ENCODE data around the gene CTNND1.

CTNND1 gene

DNA sequence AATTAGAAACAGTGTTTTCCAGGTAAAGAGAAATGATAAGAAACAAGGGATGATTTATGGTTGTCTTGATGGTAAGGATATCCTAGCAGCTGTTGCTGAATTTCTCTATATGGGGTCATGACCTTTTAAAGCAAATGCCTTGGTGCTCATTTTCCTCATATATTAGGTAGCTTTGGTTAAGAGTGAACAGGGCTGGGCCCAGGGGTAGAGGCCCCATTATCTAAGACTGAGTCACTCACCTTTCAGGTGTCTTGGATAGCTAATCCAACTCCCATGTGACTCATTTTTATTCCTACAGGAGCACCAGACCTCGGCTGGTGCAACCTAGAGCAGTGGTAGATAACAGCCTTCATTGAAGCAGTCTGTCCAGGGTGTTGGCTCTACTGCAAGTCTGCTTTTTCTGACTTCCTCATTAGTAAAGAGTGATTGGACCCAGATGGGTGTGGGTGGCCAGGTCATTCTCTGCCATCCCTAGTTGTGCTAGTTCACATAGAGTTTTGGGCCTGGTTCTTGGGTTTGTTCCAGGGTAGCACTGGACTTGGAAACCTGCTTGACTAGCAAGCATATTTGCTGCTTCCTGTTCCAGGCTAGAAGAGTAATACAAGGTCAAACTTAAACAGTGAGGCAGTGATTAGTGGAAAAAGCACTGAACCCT lies 37.4 kb downstream of the CTNND1 start:
- TF ChIP-seq, protein P1, sequence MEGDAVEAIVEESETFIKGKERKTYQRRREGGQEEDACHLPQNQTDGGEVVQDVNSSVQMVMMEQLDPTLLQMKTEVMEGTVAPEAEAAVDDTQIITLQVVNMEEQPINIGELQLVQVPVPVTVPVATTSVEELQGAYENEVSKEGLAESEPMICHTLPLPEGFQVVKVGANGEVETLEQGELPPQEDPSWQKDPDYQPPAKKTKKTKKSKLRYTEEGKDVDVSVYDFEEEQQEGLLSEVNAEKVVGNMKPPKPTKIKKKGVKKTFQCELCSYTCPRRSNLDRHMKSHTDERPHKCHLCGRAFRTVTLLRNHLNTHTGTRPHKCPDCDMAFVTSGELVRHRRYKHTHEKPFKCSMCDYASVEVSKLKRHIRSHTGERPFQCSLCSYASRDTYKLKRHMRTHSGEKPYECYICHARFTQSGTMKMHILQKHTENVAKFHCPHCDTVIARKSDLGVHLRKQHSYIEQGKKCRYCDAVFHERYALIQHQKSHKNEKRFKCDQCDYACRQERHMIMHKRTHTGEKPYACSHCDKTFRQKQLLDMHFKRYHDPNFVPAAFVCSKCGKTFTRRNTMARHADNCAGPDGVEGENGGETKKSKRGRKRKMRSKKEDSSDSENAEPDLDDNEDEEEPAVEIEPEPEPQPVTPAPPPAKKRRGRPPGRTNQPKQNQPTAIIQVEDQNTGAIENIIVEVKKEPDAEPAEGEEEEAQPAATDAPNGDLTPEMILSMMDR (IDR thresholded peaks at IDR 0.05; ENCODE audit: insufficient read depth, low read depth, low read length, missing control alignments) = no peak
- no peak for DNase-seq (ENCODE audit: low read depth)
- H3K4me3 ChIP-seq (ENCODE audit: low read depth, low read length) = no peak overlapping the region

DNA sequence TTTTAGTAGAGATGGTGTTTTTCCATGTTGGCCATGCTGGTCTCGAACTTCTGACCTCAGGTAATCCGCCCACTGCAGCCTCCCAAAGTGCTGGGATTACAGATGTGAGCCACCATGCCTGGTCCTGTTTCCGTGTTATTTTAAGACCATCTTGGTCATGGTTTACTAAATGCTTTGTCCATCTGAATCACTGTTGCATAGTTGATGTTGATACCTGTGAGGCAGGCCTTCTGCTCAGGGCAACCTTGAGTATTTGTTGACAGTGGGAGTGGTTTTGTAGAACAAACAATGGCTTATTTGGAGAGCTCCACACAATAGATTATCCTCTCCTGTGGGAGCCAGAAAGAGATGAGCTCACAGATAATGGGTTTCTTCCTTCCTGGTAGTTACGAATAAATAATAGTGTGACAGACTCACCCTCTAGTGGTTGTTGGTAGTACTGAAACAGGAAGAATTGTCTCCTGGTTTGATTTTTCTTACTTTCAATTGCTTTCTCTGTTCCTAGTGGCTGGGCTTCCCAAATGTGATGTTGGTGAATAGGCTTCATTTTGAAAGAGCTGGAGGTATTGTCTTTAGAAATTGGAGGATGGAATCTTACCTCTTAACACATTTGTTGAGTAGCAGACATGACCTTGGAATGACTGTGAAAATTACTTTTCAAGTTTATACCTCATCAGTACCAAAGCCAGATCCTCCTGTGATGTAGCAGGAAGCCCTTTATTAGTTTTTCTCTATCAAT lies 39.0 kb downstream of the CTNND1 start:
- no peak overlapping the region for H3K4me3 ChIP-seq (ENCODE audit: low read depth, low read length)
- peak; percentile 74 for DNase-seq (ENCODE audit: low read depth)
- TF ChIP-seq, protein P1 (IDR thresholded peaks at IDR 0.05; ENCODE audit: insufficient read depth, low read depth, low read length, missing control alignments) = peak; percentile 76

DNA sequence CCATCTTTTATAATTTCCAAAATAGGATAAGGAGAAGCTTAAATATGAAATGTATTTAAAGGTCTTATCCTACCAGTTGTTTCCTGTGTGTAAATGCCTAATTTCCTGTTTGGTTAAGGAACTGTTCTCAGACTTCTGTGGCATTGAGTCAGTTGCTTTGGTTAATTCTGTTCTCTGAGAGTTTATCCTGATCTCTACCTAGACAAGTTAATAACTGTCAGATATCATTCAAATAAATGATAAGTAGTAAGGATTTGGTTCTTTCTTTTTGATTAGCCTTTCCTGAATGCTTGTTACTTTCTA lies 39.5 kb downstream of the CTNND1 start:
- TF ChIP-seq, protein P1 (IDR thresholded peaks at IDR 0.05; ENCODE audit: insufficient read depth, low read depth, low read length, missing control alignments) = no peak
- DNase-seq (ENCODE audit: low read depth) = no peak
- no peak overlapping the region for H3K4me3 ChIP-seq (ENCODE audit: low read depth, low read length)

DNA sequence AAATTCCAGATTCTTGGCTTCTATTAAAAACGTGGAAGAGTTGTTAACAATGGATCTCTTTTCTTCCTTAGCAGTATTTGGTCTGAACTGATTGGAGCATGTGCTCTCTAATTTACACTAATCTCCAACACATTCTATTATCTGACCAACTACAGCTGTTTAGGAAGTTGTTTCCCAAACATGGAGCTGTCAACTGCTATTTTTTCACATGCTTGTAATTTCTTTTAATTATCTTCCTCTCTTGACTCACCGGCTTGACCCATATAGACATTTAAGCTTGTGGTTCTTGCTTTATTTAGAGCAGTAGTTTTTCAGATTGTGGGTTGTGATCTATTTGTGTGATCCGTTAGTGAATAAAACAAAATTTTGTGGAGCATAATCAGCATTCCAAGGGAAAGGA lies 40.8 kb downstream of the CTNND1 start:
- H3K4me3 ChIP-seq (ENCODE audit: low read depth, low read length) = no peak overlapping the region
- no peak for DNase-seq (ENCODE audit: low read depth)
- TF ChIP-seq, protein P1 (IDR thresholded peaks at IDR 0.05; ENCODE audit: insufficient read depth, low read depth, low read length, missing control alignments) = no peak

DNA sequence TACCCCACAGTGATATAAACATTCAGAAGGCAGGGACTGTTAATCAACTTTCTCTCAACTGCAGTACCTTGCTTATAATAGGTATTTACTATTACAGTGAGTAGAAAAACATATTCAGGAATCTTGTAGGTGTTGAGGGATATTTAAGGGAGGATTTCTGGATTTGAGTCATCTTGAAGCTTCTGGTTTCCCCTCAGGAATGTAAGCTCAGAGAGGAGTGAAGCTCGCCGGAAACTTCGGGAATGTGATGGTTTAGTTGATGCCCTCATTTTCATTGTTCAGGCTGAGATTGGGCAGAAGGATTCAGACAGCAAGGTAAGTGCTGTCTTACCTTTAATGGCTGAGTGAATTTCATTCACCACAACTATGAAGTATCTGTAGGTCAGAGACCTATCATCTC lies 42.9 kb downstream of the CTNND1 start:
- DNase-seq (ENCODE audit: low read depth) = no peak
- TF ChIP-seq, protein P1 (IDR thresholded peaks at IDR 0.05; ENCODE audit: insufficient read depth, low read depth, low read length, missing control alignments) = no peak
- H3K4me3 ChIP-seq (ENCODE audit: low read depth, low read length) = no peak overlapping the region

DNA sequence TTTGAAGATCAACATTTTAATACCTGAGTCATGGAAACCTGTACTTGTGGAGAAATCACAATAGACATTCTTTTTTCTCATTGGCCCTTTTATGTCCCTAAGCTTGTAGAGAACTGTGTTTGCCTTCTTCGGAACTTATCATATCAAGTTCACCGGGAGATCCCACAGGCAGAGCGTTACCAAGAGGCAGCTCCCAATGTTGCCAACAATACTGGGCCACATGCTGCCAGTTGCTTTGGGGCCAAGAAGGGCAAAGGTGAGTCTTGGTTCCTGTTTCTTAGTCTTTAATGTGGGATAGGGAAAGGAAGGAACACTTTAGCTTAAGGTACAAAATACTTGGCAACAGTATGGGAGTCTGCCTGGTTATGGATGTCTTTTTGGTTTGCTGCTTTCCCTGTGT lies 44.2 kb downstream of the CTNND1 start:
- H3K4me3 ChIP-seq (ENCODE audit: low read depth, low read length) = no peak overlapping the region
- TF ChIP-seq, protein P1 (IDR thresholded peaks at IDR 0.05; ENCODE audit: insufficient read depth, low read depth, low read length, missing control alignments) = no peak
- DNase-seq (ENCODE audit: low read depth) = no peak

DNA sequence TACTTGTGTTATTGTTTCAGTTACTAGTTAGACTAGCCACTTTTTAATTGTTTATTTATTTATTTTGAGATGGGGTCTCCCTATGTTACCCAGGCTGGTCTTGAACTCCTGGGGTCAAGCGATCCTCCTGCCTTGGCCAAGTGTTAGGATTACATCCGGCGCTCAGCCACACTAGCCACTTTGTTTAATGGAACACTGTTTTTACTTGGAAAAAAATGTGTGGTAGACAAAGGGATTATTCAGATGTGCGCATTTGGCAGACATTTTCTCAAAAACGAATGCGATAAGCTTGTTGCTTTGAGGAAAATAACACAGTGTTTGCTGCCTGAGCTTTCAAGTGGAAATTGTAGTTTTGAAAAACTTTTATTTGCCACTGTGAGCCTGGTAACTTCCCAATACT lies 51.0 kb downstream of the CTNND1 start:
- DNase-seq (ENCODE audit: low read depth) = no peak
- TF ChIP-seq, protein P1 (IDR thresholded peaks at IDR 0.05; ENCODE audit: insufficient read depth, low read depth, low read length, missing control alignments) = no peak
- no peak overlapping the region for H3K4me3 ChIP-seq (ENCODE audit: low read depth, low read length)

All from GM12865 (cell line).